HG02623 (cell line): ENCODE data around the gene RETREG3.

Source experiments
- ATAC-seq: cut with Tn5 transposase; IDR thresholded peaks from one replicate; pipeline ENCODE4 v1.9.1; 2021; ENCODE audit warnings: moderate library complexity; ENCODE audit not compliant: unreplicated experiment

RETREG3 gene

DNA sequence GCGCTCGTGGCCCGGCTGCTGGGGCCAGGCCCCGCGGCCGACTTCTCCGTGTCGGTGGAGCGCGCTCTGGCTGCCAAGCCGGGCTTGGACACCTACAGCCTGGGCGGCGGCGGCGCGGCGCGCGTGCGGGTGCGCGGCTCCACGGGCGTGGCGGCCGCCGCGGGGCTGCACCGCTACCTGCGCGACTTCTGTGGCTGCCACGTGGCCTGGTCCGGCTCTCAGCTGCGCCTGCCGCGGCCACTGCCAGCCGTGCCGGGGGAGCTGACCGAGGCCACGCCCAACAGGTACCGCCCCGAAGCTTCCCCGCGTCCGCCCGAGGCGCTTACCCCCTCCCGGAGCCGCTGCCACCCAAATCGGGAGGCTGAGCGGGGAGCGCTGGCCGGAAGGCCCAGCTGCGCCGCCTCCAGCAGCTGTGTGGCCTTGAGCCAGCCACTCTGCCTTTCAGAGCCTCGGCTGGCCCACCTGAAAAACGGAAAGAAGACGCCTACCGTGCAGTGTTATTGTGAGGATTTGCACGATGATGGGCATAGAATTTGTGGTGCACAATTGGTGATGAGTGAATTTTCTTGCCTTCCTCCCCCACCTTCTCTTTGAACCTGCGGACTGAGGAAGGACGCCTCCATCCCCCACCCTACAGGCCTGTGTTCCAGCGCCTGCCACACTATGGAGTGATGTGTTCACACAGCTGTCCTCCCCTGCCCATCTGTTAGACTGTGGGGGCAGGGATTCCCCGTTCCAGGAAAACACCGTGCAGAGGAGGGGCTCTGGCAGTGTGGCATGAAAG, 72.6 kb downstream of the RETREG3 start:
- ATAC-seq = peak; percentile 49

- peak; percentile 84 for ATAC-seq
These were observed 73.2 kb downstream of the RETREG3 start, which contains the start of gene NAGLU for GRCh38 chr17:42536048-42536371. NAGLU (plus strand) TSS chr17:42536241; CDS start chr17:42536273, 32 bp downstream.

DNA sequence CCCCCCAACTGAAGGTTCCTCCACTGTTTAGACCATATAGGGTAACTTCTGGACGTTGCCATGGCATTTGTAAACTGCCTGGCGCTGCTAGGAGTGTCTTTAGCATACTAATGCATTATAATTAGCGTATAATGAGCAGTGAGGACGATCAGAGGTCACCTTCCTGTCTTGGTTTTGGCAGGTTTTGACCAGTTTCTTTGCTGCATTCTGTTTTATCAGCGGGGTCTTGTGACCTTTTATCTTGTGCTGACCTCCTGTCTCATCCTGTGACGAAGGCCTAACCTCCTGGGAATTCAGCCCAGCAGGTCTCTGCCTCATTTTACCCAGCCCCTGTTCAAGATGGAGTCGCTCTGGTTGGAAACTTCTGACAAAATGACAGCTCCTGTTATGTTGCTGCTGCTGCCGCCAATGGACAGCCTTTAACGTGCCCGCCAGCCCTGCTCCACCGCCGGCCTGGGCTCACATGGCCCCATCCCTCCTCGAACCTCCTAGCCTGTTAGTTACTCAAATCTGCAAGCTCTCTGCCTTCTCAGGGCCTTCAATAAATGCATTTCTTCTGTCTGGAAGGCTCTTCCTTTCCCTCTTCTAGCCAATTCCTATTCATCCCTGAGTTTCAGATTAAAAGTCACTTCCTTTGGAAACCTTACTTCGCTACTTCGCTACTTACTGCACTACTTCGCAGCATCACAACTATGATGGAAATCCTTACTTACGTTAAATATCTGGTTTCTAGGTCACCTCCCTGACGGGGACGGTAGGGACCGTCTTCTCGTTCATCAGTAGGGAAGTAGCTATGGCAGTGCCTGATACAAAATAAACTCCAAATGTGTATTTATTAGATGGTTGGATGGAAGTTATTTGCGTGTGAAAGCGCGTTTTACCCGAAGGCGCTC, 73.8 kb downstream of the RETREG3 start:
- ATAC-seq = no peak

GRCh38 chr17:42531455-42532354, 77.5 kb downstream of the RETREG3 start:
- ATAC-seq = no peak

GRCh38 chr17:42530952-42531454, 78.2 kb downstream of the RETREG3 start:
- no peak for ATAC-seq
